ENCODE data around the gene PGAM1.
"Not testable (repeated sequence)": the region's sequence is repeated elsewhere in the genome, so short reads cannot be mapped to it uniquely, and the experiment has no call there.

Gene PGAM1

DNA sequence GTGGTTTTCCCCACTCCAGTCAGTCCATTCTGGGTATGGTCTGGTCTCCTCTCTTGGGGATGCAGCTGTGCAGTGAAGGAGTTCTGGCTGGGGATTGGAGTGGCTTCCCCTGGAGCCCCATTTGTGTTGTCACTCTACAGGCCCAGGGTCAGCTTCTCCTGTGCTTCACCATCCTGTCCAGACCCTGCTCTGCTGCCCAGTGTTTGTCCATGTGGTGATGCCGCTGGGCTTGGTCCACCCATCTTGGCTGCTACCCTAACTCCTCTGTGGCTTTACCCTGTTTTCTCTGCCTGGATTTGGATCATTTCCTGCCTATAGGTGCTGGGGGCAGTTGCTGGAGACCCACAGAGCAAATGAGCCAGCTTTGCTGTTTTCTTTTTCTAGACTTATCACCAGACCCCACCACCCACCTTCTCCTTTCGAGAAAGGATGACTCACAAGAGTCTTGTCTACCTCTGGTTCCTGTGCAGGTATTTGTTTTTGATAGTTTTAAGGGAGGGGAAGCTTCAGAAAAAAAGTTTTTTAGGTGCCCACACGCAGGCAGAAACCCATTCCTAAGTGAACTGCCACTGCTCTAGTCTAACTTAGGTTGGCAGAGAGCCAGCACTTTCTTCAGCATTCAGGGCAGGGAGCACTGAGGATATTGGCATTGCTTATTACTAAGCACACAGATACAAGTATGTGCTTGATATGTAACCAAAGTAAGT is 28.5 kb downstream of the PGAM1 start:
- DNase-seq (ENCODE audit: low read depth in 1 of 2, low spot score in 1 of 2): no peak

- DNase-seq (ENCODE audit: low read depth in 1 of 2, low spot score in 1 of 2): no peak
These were observed 30.2 kb downstream of the PGAM1 start for GRCh38 chr10:97456034-97456685.

DNA sequence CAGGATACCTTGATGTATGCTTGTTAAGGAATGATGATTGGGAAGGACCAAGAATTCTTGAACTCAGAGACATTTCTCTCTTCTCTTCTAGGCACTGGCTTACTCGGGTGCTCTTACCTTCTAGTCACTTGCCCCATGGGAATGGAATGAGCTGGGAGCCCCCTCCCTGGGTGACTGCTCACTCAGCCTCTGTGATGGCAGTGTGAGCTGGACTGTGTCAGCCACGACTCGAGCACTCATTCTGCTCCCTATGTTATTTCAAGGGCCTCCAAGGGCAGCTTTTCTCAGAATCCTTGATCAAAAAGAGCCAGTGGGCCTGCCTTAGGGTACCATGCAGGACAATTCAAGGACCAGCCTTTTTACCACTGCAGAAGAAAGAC is 30.7 kb downstream of the PGAM1 start:
- DNase-seq (ENCODE audit: low read depth in 1 of 2, low spot score in 1 of 2): no peak

DNA sequence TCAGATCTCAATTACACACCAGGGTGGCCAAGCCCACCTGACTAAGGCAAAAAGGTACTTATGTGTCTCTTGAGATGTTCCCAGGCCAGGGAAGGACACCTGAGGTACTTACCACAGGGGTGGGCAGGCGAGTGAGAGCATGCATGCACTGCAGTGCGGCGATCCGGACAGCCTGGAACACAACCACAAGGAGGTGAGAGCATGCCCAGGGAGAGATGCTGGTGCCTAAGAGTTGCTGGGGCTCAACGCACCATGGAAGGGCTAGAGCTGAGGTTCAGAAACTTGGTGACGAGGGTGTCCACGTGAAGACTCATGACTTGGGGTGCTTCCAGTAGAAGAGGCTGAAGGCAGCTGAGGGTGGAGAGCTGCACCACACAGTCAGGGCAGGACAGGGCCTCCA is 33.1 kb downstream of the PGAM1 start:
- no peak for DNase-seq (ENCODE audit: low read depth in 1 of 2, low spot score in 1 of 2)

DNA sequence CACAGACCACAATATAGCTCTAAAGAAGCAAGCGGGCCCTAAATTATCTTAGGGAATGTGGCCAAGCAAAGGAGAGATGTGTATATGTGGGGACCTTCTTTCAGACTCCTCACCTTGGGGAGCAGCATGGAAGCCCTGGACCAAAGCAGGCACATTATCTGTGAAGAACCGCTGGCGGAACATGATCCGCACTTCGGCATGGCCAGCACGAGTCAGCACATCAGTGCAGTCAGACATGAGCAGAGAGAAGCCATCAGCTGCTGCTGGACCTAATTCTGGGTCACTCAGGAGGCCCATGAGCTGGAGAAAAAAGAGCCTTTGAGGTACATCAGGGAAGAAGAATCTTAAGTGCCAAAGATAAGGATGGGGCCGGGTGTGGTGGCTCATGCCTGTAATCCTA is 33.9 kb downstream of the PGAM1 start:
- no peak for DNase-seq (ENCODE audit: low read depth in 1 of 2, low spot score in 1 of 2)

GRCh38 chr10:97462309-97462708 is 36.3 kb downstream of the PGAM1 start:
- DNase-seq (ENCODE audit: low read depth in 1 of 2, low spot score in 1 of 2): no peak

DNA sequence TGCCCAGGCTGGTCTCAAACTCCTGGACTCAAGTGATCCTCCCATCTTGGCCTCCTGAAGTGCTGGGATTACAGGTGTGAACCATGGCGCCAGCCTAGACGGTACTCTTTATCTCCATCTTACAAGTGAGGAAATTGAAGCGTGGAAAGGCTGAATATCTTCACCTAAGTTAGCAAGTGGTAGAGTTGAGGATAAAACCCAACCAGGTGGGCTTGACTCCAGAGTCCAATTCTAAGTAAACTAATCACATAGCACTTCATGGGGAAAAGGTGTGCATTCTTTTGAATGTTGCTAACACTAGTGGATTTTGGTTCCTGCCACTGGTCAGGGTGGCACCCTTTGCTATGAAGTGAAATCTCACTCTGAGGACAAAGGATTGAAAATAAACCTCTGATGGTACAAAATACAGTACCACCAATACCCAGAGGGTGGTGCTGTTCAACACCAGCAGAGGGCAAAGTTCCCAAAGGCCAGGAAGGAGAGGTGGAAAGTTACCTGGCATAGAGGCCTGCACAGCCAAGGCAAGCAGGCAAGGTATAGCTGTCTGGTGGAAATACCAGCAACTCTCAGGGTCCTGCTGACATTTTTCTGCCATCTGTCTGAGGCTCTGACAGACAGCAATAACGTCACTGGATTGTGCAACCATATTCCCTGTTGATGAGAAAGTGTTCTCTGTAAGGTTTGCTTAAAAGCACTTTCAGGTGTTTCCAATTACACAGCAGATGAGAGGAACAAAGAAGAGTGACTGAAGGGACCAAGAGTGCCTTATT is 37.6 kb downstream of the PGAM1 start:
- DNase-seq (ENCODE audit: low read depth in 1 of 2, low spot score in 1 of 2): no peak

- DNase-seq (ENCODE audit: low read depth in 1 of 2, low spot score in 1 of 2): no peak
These were observed 38.2 kb downstream of the PGAM1 start for GRCh38 chr10:97464226-97464625.

GRCh38 chr10:97465982-97466381 is 40.0 kb downstream of the PGAM1 start:
- no peak for DNase-seq (ENCODE audit: low read depth in 1 of 2, low spot score in 1 of 2)

DNA sequence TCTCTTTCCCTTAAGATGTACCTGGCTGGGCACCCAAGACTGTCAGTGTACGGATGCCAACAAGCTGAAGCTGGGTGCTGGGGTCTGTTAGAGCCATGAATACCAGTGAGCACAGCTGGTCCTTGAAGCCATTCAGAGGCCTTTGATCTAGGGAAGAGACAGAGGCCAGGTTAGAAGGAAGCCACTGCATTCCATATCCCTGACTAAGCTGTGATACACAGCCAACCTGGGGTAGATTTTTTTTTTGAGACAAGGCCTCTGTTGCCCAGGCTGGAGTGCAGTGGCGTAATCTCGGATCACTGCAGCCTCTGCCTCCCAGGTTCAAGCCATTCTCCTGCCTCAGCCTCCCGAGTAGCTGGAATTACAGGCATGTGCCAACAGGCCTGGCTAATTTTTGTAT is 40.8 kb downstream of the PGAM1 start:
- DNase-seq (ENCODE audit: low read depth in 1 of 2, low spot score in 1 of 2): no peak

DNA sequence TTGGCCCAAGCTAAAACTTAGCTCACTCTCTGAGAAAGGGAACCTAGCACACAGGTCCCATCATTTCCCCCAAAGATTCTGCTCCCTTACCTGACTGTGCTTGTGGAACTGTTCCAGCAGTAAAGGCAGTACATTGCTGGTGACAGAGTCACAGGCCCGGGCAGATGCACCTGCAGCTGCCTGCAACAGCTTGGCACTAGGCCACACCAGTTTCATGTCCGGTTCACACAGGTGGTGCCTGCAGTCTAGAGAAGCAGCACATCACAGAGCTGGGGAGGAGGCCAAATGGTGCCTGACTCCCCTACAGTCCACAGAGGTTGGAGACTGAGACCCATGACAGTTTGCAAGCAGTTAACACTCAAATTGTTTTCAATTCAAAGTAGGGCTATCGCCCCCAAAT is 42.2 kb downstream of the PGAM1 start:
- no peak for DNase-seq (ENCODE audit: low read depth in 1 of 2, low spot score in 1 of 2)

DNA sequence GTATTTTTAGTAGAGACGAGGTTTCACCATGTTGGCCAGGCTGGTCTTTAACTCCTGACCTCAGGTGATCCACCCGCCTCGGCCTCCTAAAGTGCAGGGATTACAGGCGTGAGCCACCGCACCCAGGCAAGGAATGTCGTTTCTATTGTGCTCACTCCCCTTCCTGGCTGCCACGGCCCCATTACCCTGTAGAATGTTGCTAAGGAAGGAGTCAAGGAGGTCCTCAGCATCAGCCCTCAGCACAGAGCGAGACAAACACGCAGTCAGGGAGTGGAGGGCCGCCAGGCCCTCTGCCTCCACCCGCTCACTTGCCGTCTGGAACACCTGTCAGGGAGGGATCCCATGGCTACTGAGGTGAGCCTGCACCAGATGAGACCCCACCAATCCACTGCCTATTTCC is 42.8 kb downstream of the PGAM1 start:
- DNase-seq (ENCODE audit: low read depth in 1 of 2, low spot score in 1 of 2): not testable (repeated sequence)

GRCh38 chr10:97474918-97475317 is 48.9 kb downstream of the PGAM1 start:
- no peak for DNase-seq (ENCODE audit: low read depth in 1 of 2, low spot score in 1 of 2)

GRCh38 chr10:97475936-97476594 is 50.1 kb downstream of the PGAM1 start:
- DNase-seq (ENCODE audit: low read depth in 1 of 2, low spot score in 1 of 2): no peak

GRCh38 chr10:97479410-97479809 is 53.4 kb downstream of the PGAM1 start:
- DNase-seq (ENCODE audit: low read depth in 1 of 2, low spot score in 1 of 2): not testable (repeated sequence)

DNA sequence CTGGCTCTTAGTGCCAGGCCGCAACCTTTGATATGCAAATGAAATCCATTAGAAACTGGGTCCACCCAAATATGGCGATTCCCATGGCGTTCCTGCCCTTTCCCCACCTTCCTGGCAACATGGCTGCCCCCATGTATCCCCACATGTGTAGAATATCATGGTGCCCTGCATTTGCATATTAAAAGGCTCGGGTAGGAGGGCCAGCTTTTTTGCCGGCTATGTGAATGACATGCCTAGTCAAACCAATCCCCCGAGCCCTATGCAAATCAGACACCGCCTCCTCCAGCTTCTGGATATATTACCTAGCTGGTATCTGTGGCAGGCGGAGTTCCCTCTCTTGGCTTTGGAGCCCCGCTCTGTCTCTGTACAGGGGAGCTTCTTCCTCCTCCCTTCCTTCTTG is 53.9 kb downstream of the PGAM1 start:
- DNase-seq (ENCODE audit: low read depth in 1 of 2, low spot score in 1 of 2): no peak

DNA sequence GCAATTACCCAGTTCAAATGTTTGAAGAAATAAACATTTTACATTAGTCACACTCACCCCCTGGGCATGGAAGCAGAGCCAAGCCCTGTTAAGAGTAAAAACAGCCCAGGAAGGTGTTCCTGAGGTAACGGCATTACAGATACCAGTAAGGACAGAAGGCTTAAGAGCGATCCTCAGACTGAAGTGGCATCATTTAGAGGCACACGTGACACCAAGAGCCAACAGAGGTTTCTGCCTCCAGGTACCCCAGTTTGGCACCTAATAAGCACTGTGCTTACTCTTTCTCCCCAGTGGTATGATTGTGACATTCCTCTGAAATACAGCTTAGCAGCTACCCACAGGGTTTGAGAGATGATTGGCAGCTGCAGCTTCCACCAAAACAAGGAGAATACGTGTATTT is 55.1 kb downstream of the PGAM1 start:
- DNase-seq (ENCODE audit: low read depth in 1 of 2, low spot score in 1 of 2): no peak

DNA sequence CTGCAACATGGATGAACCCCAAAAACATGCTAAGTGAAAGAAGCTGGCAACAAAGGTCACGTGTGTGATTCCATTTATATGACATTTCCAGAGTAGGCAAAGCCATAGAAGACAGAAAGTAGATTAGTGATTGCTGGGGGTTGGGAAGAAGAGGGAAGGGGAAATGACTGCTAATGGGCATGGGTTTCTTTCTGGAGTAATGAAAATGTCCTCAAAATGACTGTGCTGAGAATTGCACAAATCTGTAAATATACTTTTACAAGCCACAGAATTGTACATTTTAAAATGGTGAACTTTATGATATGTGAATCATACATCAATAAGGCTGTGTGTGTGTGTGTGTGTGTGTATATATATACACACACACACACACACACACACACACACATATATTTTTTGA is 56.4 kb downstream of the PGAM1 start:
- DNase-seq (ENCODE audit: low read depth in 1 of 2, low spot score in 1 of 2): no peak

Data from activated T-helper 1 cell treated with anti-CD3 and anti-CD28 coated beads, Interleukin-2, amount 50 U/mL, for 16 hours (primary cell).